SK-N-SH treated with all-trans-retinoic acid at 6 μM for 48 hours (cell line): ENCODE data around the gene ZNF599.

Source experiments
- ATAC-seq: fragments of 200-7000 bp; cut with Tn5 transposase; 3 replicates; pipeline ENCODE4 v1.9.1; 2020; ENCODE audit warnings: mild to moderate bottlenecking, moderate library complexity
- ARNTL ChIP-seq: fragments of 450-650 bp; formaldehyde crosslinking; IDR thresholded peaks from 2 replicates; pipeline ENCODE4 v1.5.0; 2020; ENCODE audit warnings: low read depth, mild to moderate bottlenecking, moderate library complexity, borderline replicate concordance
- BACH2 ChIP-seq: fragments of 250-450 bp; sonication (Bioruptor Pico); IDR thresholded peaks from 2 replicates; pipeline ENCODE4 v1.9.0; 2021; ENCODE audit warnings: mild to moderate bottlenecking, borderline replicate concordance
- CREB5 ChIP-seq: fragments of 250-450 bp; sonication (Bioruptor Pico); IDR thresholded peaks from 2 replicates; pipeline ENCODE4 v1.5.1; 2020; ENCODE audit warnings: low read depth, mild to moderate bottlenecking, moderate library complexity
- CSDC2 ChIP-seq: fragments of 250-450 bp; sonication (Bioruptor Pico); IDR thresholded peaks from 2 replicates; pipeline ENCODE4 v1.5.0; 2020; ENCODE audit warnings: mild to moderate bottlenecking, moderate library complexity
- CSRNP3 ChIP-seq: fragments of 250-450 bp; sonication (Bioruptor Pico); IDR thresholded peaks from 2 replicates; pipeline ENCODE4 v1.5.1; 2021; ENCODE audit warnings: mild to moderate bottlenecking, moderate library complexity
- ESRRG ChIP-seq: fragments of 250-450 bp; sonication (Bioruptor Pico); IDR thresholded peaks from 2 replicates; pipeline ENCODE4 v1.6.1; 2021; ENCODE audit warnings: mild to moderate bottlenecking
- GLIS3 ChIP-seq: fragments of 250-450 bp; sonication (Bioruptor Pico); IDR thresholded peaks from 2 replicates; pipeline ENCODE4 v1.5.0; 2020; ENCODE audit warnings: mild to moderate bottlenecking, moderate library complexity
- ISL1 ChIP-seq: fragments of 250-450 bp; sonication (Bioruptor Pico); IDR thresholded peaks from 2 replicates; pipeline ENCODE4 v2.1.2; 2022; ENCODE audit warnings: mild to moderate bottlenecking, moderate library complexity
- OSR1 ChIP-seq: fragments of 250-450 bp; sonication (Bioruptor Pico); IDR thresholded peaks from 2 replicates; pipeline ENCODE4 v1.8.0; 2022; ENCODE audit warnings: moderate library complexity, mild to moderate bottlenecking, inconsistent platforms
- PPARA ChIP-seq: fragments of 250-450 bp; sonication (Bioruptor Pico); IDR thresholded peaks from 2 replicates; pipeline ENCODE4 v1.5.0; 2020; ENCODE audit warnings: mild to moderate bottlenecking, borderline replicate concordance
- RARB ChIP-seq: fragments of 250-450 bp; sonication (Bioruptor Pico); IDR thresholded peaks from 2 replicates; pipeline ENCODE4 v1.8.0; 2021; ENCODE audit warnings: mild to moderate bottlenecking, moderate library complexity
- SNAI2 ChIP-seq: fragments of 250-450 bp; sonication (Bioruptor Pico); IDR thresholded peaks from 2 replicates; pipeline ENCODE4 v1.5.0; 2020; ENCODE audit warnings: mild to moderate bottlenecking, moderate library complexity
- TCF4 ChIP-seq: fragments of 250-450 bp; sonication (Bioruptor Pico); IDR thresholded peaks from 2 replicates; pipeline ENCODE4 v1.8.0; 2021; ENCODE audit warnings: mild to moderate bottlenecking, moderate library complexity, borderline replicate concordance
- TOX ChIP-seq: fragments of 250-450 bp; sonication (Bioruptor Pico); IDR thresholded peaks from 2 replicates; pipeline ENCODE4 v1.8.0; 2021; ENCODE audit warnings: mild to moderate bottlenecking, moderate library complexity, borderline replicate concordance
- TSHZ2 ChIP-seq: fragments of 250-450 bp; sonication (Bioruptor Pico); IDR thresholded peaks from 2 replicates; pipeline ENCODE4 v1.5.0; 2020; ENCODE audit warnings: mild to moderate bottlenecking, moderate library complexity
- ZC3H10 ChIP-seq: fragments of 250-450 bp; sonication (Bioruptor Pico); IDR thresholded peaks from 2 replicates; pipeline ENCODE4 v1.5.1; 2021; ENCODE audit warnings: mild to moderate bottlenecking, moderate library complexity
- ZFP30 ChIP-seq: fragments of 450-650 bp; formaldehyde crosslinking; IDR thresholded peaks from 2 replicates; pipeline ENCODE4 v1.5.0; 2022; ENCODE audit warnings: mild to moderate bottlenecking, moderate library complexity
- ZNF70 ChIP-seq: fragments of 450-650 bp; formaldehyde crosslinking; IDR thresholded peaks from 2 replicates; pipeline ENCODE4 v1.5.0; 2020; ENCODE audit warnings: mild to moderate bottlenecking, moderate library complexity
- ZNF8 ChIP-seq: fragments of 450-650 bp; formaldehyde crosslinking; IDR thresholded peaks from 2 replicates; pipeline ENCODE4 v1.5.0; 2020; ENCODE audit warnings: mild to moderate bottlenecking, moderate library complexity
- TF ChIP-seq, protein P1 (sequence below): fragments of 250-450 bp; sonication (Bioruptor Pico); IDR thresholded peaks from 2 replicates; pipeline ENCODE4 v1.8.0; 2021; ENCODE audit warnings: low read depth, mild to moderate bottlenecking, moderate library complexity, borderline replicate concordance

The ZNF599 gene

GRCh38 chr19:34773555-34773864, 495 bp upstream of the ZNF599 start:
- TF ChIP-seq GLIS3 (no peak), ZFP30 (no peak), ESRRG (no peak), ZC3H10 (CRISPR knock-in tag) (no peak), ARNTL (CRISPR knock-in tag) (no peak), RARB (CRISPR knock-in tag) (no peak), PPARA (no peak), ZNF8 (CRISPR knock-in tag) (no peak), SNAI2 (CRISPR knock-in tag) (no peak)
- TF ChIP-seq, protein P1, sequence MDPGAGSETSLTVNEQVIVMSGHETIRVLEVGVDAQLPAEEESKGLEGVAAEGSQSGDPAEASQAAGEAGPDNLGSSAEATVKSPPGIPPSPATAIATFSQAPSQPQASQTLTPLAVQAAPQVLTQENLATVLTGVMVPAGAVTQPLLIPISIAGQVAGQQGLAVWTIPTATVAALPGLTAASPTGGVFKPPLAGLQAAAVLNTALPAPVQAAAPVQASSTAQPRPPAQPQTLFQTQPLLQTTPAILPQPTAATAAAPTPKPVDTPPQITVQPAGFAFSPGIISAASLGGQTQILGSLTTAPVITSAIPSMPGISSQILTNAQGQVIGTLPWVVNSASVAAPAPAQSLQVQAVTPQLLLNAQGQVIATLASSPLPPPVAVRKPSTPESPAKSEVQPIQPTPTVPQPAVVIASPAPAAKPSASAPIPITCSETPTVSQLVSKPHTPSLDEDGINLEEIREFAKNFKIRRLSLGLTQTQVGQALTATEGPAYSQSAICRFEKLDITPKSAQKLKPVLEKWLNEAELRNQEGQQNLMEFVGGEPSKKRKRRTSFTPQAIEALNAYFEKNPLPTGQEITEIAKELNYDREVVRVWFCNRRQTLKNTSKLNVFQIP, result no peak
- TF ChIP-seq, all 23 proteins: peak for 0
- ATAC-seq, result no peak

DNA sequence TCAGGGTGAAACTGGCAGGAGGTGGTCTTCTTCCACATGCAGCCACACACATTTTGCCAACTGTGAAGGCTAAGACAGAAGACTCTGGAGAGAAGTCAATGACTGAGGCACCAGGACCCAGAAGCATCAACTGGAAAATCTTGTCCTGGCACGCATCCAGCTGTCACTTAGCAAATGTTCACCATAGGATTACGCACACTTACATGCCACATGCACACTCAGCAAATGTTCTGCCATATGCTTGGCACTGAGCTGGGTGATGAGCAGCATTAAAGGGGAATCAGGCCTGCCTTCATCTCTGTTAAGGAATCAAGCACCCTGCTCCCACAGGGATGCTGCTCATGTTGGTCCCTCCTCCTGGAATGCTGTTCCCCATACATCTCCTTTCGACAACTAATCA, 5.1 kb downstream of the ZNF599 start:
- TF ChIP-seq ZC3H10 (CRISPR knock-in tag) (no peak), ARNTL (CRISPR knock-in tag) (no peak), BACH2 (CRISPR knock-in tag) (no peak), CSRNP3 (CRISPR knock-in tag) (no peak), SNAI2 (CRISPR knock-in tag) (no peak), OSR1 (CRISPR knock-in tag) (no peak), RARB (CRISPR knock-in tag) (no peak), ZFP30 (no peak), TOX (no peak), TSHZ2 (CRISPR knock-in tag) (no peak), ESRRG (no peak), TCF4 (CRISPR knock-in tag) (no peak), ZNF70 (CRISPR knock-in tag) (no peak), ISL1 (CRISPR knock-in tag) (no peak), GLIS3 (no peak), CREB5 (CRISPR knock-in tag) (no peak), CSDC2 (no peak)
- TF ChIP-seq, all 23 proteins: peak for 0

GRCh38 chr19:34766386-34766785, 6.6 kb downstream of the ZNF599 start:
- TF ChIP-seq CREB5 (CRISPR knock-in tag), result no peak
- no peak for TF ChIP-seq ZFP30
- TF ChIP-seq ARNTL (CRISPR knock-in tag), result no peak
- TF ChIP-seq CSDC2, result no peak
- TF ChIP-seq TCF4 (CRISPR knock-in tag), result no peak
- TF ChIP-seq, protein P1, result no peak
- no peak for TF ChIP-seq CSRNP3 (CRISPR knock-in tag)
- no peak for ATAC-seq

More for the DNA sequence above, 5.1 kb downstream of the ZNF599 start:
- no peak for ATAC-seq
